Left ventricle myocardium inferior (tissue), 1 donor: ENCODE results near the gene SPOCK3. TPM values are rescaled to one million over a fixed set of nuclear protein-coding genes. Genes with fewer than 3 reads are reported as not detected.

ENCODE experiments used
- DNase-seq: peaks from one replicate; pipeline ENCODE4 v3.0.0-alpha.2; 2020
- H3K27ac ChIP-seq: fragments of 200-600 bp; replicated peaks from 2 replicates; pipeline ENCODE4 v1.8.0; 2021
- H3K27me3 ChIP-seq: fragments of 200-600 bp; 2 replicates; pipeline ENCODE4 v1.8.0; 2021; ENCODE audit warnings: low read depth
- H3K36me3 ChIP-seq: fragments of 200-600 bp; 2 replicates; pipeline ENCODE4 v1.8.0; 2021
- H3K4me1 ChIP-seq: fragments of 200-600 bp; 2 replicates; pipeline ENCODE4 v1.8.0; 2021
- H3K4me3 ChIP-seq: fragments of 200-600 bp; 2 replicates; pipeline ENCODE4 v1.8.0; 2021; ENCODE audit warnings: mild to moderate bottlenecking, moderate library complexity
- H3K9me3 ChIP-seq: fragments of 200-600 bp; replicated peaks from 2 replicates; pipeline ENCODE4 v1.8.0; 2021
- CTCF ChIP-seq: fragments of 200-600 bp; IDR thresholded peaks from 2 replicates; pipeline ENCODE4 v1.8.0; 2021; ENCODE audit warnings: antibody characterized with exemption, mild to moderate bottlenecking, borderline replicate concordance
- intact Hi-C: fragments of 100-400 bp; cut with micrococcal nuclease; formaldehyde crosslinking; loops from one replicate; pipeline ENCODE4 v1.11.0; 2022
- total RNA-seq: library from RNA; stranded (reverse); fragmentation: NEBNext Ultra II Directional; extraction: Animal tissue kit (Norgen Biotek cat#: 25700); gene quantifications from one replicate; pipeline ENCODE4 v1.2.1, GENCODE V29; 2021
- donor health status: DM: no; HTN: yes; CAD: no; lungs with severe emphysema.

The SPOCK3 gene
- total RNA-seq, 1 donor from 2014 or later, result 0.22 TPM

GRCh38 chr4:167052631-167053091 lies 181.6 kb downstream of the SPOCK3 start:
- no peak for DNase-seq
- no peaks in the 10 kb centered on the region for H3K36me3 ChIP-seq
- no peaks in the 10 kb centered on the region for H3K4me1 ChIP-seq
- intact Hi-C loops, result no loop called here
- TF ChIP-seq CTCF, result no peak
- H3K27ac ChIP-seq, result no peak overlapping the region
- H3K27me3 ChIP-seq, result no peaks in the 10 kb centered on the region
- H3K9me3 ChIP-seq, result no peaks in the 10 kb centered on the region
- no peak overlapping the region for H3K4me3 ChIP-seq

GRCh38 chr4:167049257-167049656 lies 185.0 kb downstream of the SPOCK3 start:
- TF ChIP-seq CTCF, result no peak

DNA sequence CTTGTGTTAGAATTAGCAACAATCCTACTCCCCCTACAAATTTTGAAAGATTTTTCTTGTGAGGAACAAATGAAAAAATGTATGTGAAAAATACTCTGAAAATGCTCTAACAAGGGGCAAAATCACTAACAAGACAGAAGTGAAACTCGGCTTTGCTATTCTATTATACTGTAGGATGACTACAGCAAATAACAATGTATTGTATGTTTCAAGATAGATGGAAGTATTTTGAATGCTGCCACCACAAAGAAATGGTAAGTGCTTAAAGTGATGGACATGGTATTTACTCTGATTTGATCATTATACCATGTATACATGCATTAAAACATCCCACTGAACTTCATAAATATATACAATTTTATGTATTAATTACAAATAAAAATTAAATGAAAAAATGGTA lies 192.8 kb downstream of the SPOCK3 start:
- TF ChIP-seq CTCF, result no peak
- no peaks in the 10 kb centered on the region for H3K4me1 ChIP-seq
- H3K9me3 ChIP-seq, result no peaks in the 10 kb centered on the region
- no peak overlapping the region for H3K27ac ChIP-seq
- no peaks in the 10 kb centered on the region for H3K27me3 ChIP-seq
- H3K4me3 ChIP-seq, result no peak overlapping the region
- intact Hi-C loops, result no loop called here
- no peaks in the 10 kb centered on the region for H3K36me3 ChIP-seq
- no peak for DNase-seq

More at GRCh38 chr4:167049257-167049656, 185.0 kb downstream of the SPOCK3 start:
- DNase-seq, result no peak
- H3K4me1 ChIP-seq, result no peaks in the 10 kb centered on the region
- no peaks in the 10 kb centered on the region for H3K36me3 ChIP-seq
- H3K9me3 ChIP-seq, result no peaks in the 10 kb centered on the region
- no peak overlapping the region for H3K27ac ChIP-seq
- no peak overlapping the region for H3K4me3 ChIP-seq
- intact Hi-C loops, result no loop called here
- H3K27me3 ChIP-seq, result no peaks in the 10 kb centered on the region

GRCh38 chr4:167035390-167035789 lies 198.9 kb downstream of the SPOCK3 start:
- Histone ChIP-seq H3K27ac (no peak overlapping the region), H3K9me3 (no peaks in the 10 kb centered on the region), H3K36me3 (no peaks in the 10 kb centered on the region), H3K27me3 (no peaks in the 10 kb centered on the region), H3K4me3 (no peak overlapping the region), H3K4me1 (no peaks in the 10 kb centered on the region)
- intact Hi-C loops, result no loop called here
- no peak for TF ChIP-seq CTCF
- DNase-seq, result no peak

DNA sequence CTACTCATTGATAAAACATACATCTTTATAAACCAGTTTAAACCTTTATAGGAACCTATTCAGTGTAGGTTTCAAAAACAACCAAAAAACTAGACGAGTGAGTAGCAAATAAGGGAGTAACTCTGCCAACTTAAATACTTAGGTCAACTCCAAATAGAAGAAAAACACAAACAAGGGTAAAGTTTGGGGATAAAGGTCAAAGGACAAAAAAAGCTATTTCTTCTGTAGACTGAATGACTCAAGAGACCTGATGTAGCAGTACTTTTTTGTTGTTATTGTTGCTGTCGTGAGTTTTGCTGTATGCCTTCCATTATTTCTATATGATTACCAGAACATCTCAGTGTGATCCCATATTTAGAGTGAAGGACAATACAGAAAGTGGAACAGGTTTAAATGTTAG lies 199.3 kb downstream of the SPOCK3 start:
- Histone ChIP-seq H3K4me1 (no peaks in the 10 kb centered on the region), H3K27me3 (no peaks in the 10 kb centered on the region), H3K4me3 (no peak overlapping the region), H3K9me3 (no peaks in the 10 kb centered on the region), H3K36me3 (no peaks in the 10 kb centered on the region), H3K27ac (no peak overlapping the region)
- DNase-seq, result no peak
- no peak for TF ChIP-seq CTCF
- intact Hi-C loops, result no loop called here

DNA sequence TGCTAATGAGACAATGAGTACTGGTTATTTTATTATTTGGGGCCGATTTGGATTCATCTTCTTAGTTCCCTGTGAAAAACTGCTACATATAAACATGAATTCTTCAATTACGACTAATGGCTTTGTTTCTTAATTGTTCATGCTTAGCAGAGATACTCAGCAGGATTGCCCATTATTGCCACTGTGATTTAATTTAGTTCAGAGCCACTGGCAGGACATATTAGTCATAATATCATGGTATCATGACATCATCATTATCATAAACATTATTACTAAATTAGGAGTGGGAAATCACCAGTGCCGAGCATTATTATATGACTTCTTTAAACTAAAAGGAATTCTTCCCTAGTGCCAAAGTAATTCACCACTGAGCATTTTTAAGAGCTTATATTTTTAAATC lies 201.4 kb downstream of the SPOCK3 start:
- no peak overlapping the region for H3K4me3 ChIP-seq
- TF ChIP-seq CTCF, result no peak
- H3K36me3 ChIP-seq, result no peaks in the 10 kb centered on the region
- no peak overlapping the region for H3K27ac ChIP-seq
- intact Hi-C loops, result no loop called here
- H3K27me3 ChIP-seq, result no peaks in the 10 kb centered on the region
- H3K9me3 ChIP-seq, result no peaks in the 10 kb centered on the region
- no peak for DNase-seq
- H3K4me1 ChIP-seq, result no peaks in the 10 kb centered on the region
